ENCODE data around the gene MTHFR. TPM values are rescaled to one million over a fixed set of nuclear protein-coding genes. Genes with fewer than 3 reads are reported as not detected.

MTHFR gene
- total and polyA plus RNA-seq, 12 donors = 17.7 to 75.8 (median 39.1) TPM

DNA sequence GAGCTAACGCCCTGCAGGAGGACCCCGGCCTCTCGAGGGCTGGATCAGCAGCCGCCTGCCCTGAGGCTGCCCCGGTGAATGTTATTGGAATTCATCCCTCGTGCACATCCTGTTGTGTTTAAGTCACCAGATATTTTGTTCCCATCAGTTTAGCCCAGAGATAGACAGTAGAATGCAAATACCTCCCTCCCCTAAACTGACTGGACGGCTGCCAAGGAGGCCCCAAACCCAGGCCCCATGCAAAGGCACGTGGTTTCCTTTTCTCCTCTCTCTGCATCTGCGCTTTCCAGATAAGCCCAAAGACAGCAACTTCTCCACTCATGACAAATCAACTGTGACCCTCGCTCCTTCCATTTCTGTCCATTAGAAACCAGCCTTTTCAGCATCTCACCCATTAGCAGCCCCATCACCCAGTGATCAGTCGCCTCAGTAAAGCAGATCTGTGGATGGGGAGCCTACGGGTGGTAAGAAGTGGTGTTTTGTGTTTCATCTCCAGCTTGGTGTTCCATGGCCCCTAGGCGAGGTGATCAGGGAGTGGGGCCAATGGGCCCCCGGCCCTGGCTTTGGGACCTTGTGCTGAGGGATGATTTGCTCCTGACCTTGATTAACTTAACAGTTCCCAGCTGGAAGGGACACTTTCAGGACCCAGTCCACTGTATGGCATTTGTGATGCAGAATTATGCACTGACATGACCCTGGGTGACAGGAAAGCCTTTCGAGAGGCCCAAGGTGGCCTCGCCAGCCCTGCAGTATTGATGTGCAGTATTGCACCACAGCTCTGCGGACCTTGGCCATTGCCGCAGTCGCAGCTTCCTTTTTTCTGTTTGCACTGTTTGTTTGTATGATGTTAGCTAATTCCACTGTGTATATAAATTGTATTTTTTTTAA, 36.6 kb upstream of the MTHFR start:
- WGBS, 2 donors = 46 to 59% methylated on average over 19 of the region's 19 CpGs
- ATAC-seq (peak in 7 of 8 donors; percentile 4 to 58 (median 43)), DNase-seq (peak in 1 of 2 donors; percentile 61)
- Histone ChIP-seq H3K4me3 (no peak overlapping the region), H3K27me3 (no peaks in the 10 kb centered on the region), H3K27ac (peak overlapping the region in 8 of 10 donors; percentile 17 to 81 (median 50)), H3K36me3 (peaks cover 0 to 96% (median 27%) of the 10 kb centered on the region in 9 donors), H3K9me3 (no peaks in the 10 kb centered on the region), H3K4me1 (peaks cover 0 to 44% (median 20%) of the 10 kb centered on the region in 9 donors)
- TF ChIP-seq, protein P1, sequence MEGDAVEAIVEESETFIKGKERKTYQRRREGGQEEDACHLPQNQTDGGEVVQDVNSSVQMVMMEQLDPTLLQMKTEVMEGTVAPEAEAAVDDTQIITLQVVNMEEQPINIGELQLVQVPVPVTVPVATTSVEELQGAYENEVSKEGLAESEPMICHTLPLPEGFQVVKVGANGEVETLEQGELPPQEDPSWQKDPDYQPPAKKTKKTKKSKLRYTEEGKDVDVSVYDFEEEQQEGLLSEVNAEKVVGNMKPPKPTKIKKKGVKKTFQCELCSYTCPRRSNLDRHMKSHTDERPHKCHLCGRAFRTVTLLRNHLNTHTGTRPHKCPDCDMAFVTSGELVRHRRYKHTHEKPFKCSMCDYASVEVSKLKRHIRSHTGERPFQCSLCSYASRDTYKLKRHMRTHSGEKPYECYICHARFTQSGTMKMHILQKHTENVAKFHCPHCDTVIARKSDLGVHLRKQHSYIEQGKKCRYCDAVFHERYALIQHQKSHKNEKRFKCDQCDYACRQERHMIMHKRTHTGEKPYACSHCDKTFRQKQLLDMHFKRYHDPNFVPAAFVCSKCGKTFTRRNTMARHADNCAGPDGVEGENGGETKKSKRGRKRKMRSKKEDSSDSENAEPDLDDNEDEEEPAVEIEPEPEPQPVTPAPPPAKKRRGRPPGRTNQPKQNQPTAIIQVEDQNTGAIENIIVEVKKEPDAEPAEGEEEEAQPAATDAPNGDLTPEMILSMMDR (IDR thresholded peaks at IDR 0.05) = no peak
- intact Hi-C loops (cut with DNase I) = loop anchor here in 2 of 10 donors (2.0 to 10.0 kb wide), 3 partner anchors 26 to 182 kb away; no protein-coding TSS in a partner anchor

DNA sequence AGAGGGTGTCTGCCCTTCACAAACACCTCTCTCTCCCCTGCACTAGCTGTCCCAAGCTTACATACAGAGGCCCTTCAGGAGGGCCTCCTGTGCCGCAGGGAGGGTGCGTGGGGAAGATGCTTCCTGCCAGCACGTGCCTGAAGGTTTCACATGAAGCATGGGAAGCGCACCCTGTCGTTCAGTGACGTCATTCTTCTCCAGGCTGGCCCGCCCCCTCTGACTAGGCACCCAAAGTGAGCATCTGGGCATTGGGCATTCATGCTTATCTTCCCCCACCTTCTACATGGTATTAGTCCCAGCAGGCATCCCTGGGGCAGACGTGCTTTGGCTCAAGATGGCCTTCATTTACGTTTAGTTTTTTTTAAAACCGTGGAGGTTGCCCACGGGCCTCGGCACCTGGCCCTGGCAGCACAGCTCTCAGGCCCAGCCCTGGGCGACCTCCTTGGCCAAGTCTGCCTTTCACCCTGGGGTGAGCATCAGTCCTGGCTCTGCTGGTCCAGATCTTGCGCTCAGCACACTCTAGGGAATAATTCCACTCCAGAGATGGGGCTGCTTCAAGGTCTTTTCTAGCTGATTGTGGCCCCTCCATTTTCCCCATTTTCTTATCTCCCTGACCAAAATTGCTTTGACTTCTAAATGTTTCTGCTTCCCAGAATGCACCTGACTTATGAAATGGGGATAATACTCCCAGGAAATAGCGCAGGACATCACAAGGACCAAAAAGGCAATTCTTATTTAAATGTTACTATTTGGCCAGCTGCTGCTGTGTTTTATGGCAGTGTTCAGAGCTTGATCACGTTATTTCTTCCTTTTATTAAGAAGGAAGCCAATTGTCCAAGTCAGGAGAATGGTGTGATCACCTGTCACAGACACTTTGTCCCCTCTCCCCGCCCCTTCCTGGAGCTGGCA, 35.7 kb upstream of the MTHFR start:
- intact Hi-C loops (cut with DNase I) = loop anchor here in 3 of 10 donors (2.0 to 10.0 kb wide), 4 partner anchors 27 to 183 kb away; no protein-coding TSS in a partner anchor
- ATAC-seq (peak in 3 of 8 donors; percentile 3 to 15 (median 7)), DNase-seq (no peak)

GRCh38 chr1:11839727-11840705, 34.3 kb upstream of the MTHFR start:
- peak overlapping the region in 7 of 10 donors; percentile 5 to 81 (median 60) for H3K27ac ChIP-seq
- ATAC-seq (peak in 5 of 8 donors; percentile 16 to 72 (median 25)), DNase-seq (no peak)
- intact Hi-C loops (cut with DNase I) = loop anchor here (2.0 to 10.0 kb wide), 6 partner anchors 53 to 185 kb away; no protein-coding TSS in a partner anchor
- H3K4me1 ChIP-seq = peaks cover 0 to 44% (median 20%) of the 10 kb centered on the region in 9 donors
- no peaks in the 10 kb centered on the region for H3K9me3 ChIP-seq
- peaks cover 0 to 100% (median 48%) of the 10 kb centered on the region in 9 donors for H3K36me3 ChIP-seq
- TF ChIP-seq, protein P1 (IDR thresholded peaks at IDR 0.05) = no peak
- H3K4me3 ChIP-seq = no peak overlapping the region
- WGBS, 2 donors = 85 to 87% methylated on average over 20 of the region's 20 CpGs
- no peaks in the 10 kb centered on the region for H3K27me3 ChIP-seq

More for the DNA sequence above, 35.7 kb upstream of the MTHFR start:
- TF ChIP-seq, protein P1 (IDR thresholded peaks at IDR 0.05) = no peak
- H3K27ac ChIP-seq = peak overlapping the region in 7 of 10 donors; percentile 18 to 81 (median 50)
- H3K9me3 ChIP-seq = no peaks in the 10 kb centered on the region
- peaks cover 0 to 44% (median 20%) of the 10 kb centered on the region in 9 donors for H3K4me1 ChIP-seq
- 56 to 62% methylated on average over 17 of the region's 17 CpGs for WGBS, 2 donors
- peaks cover 0 to 98% (median 36%) of the 10 kb centered on the region in 9 donors for H3K36me3 ChIP-seq
- no peaks in the 10 kb centered on the region for H3K27me3 ChIP-seq
- H3K4me3 ChIP-seq = no peak overlapping the region

Data from heart right ventricle (tissue), 16 donors.